HG02884 (cell line): ENCODE data around the gene DMAC2L.

Experiments used
- ATAC-seq: cut with Tn5 transposase; IDR thresholded peaks from one replicate; pipeline ENCODE4 v1.9.1; 2021; ENCODE audit warnings: mild to moderate bottlenecking, moderate library complexity; ENCODE audit not compliant: unreplicated experiment

DMAC2L gene

GRCh38 chr14:50321009-50321660 is 9.0 kb downstream of the DMAC2L start:
- peak; percentile 83 for ATAC-seq

- ATAC-seq, result no peak
These were observed 19.5 kb downstream of the DMAC2L start for GRCh38 chr14:50331596-50331995.

DNA sequence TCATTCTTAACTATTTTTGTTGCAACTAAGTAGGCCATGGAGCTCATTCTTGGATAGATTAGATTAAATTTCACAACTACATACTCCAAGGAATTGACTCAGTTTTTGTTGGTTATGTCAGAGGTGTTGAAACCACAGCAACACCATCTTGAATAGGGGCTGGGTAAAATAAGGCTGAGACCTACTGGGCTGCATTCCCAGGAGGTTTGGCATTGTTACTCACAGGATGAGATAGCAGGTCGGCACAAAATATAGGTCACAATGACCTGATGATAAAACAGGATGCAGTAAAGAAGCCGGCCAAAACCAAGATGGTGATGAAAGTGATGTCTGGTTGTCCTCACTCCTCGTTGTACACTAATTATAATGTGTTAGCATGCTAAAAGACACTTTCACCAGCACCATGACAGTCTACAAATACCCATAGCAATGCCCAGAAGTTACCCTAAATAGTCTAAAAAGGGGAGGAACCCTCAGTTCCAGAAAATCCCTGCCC is 20.9 kb downstream of the DMAC2L start:
- ATAC-seq, result no peak

DNA sequence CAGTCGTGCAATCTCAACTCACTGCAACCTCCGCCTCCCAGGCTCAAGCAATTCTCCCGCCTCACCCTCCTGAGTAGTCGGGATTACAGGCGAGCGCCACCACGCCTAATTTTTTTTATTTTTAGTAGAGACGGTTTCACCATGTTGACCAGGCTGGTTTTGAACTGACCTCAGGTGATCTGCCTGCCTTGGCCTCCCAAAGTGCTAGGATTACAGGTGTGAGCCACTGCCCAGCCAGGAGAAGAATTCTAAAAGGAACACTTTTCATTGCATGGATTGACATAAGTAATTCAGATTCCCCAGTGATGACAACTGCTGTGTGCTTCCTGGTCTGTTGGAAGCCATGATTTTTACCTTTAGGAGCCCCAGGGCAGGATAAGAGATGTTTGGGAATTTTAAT is 22.1 kb downstream of the DMAC2L start:
- no peak for ATAC-seq

GRCh38 chr14:50335389-50335788 is 23.3 kb downstream of the DMAC2L start:
- no peak for ATAC-seq

- no peak for ATAC-seq
These were observed 24.1 kb downstream of the DMAC2L start for GRCh38 chr14:50335989-50336824.

GRCh38 chr14:50338587-50338986 is 26.5 kb downstream of the DMAC2L start:
- ATAC-seq, result no peak

GRCh38 chr14:50339178-50339804 is 27.2 kb downstream of the DMAC2L start:
- ATAC-seq, result no peak

GRCh38 chr14:50340045-50340444 is 27.9 kb downstream of the DMAC2L start:
- no peak for ATAC-seq

DNA sequence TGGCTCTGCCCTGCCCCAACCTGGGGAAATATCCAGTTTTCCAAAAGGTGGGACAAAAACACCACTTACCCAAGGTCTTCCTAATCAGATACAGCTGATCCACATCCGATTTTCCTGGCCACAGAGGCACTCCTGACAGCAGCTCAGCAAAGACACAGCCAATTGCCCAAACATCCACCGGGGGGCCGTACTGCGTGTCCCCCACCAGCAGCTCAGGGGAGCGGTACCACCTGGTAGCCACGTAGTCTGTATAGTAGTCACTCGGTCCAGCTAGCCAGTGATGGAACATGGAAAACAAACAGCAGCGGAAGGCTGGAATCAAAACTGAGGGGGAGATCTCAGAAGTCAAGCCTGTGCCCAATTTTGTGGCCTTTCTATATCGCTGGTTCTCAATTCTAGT is 28.8 kb downstream of the DMAC2L start:
- ATAC-seq, result no peak

GRCh38 chr14:50342221-50343078 is 30.3 kb downstream of the DMAC2L start:
- no peak for ATAC-seq

- no peak for ATAC-seq
These were observed 31.3 kb downstream of the DMAC2L start for GRCh38 chr14:50343434-50343833.

GRCh38 chr14:50344116-50344775 is 32.1 kb downstream of the DMAC2L start:
- peak; percentile 96 for ATAC-seq

GRCh38 chr14:50344876-50345563 is 32.9 kb downstream of the DMAC2L start:
- no peak for ATAC-seq

DNA sequence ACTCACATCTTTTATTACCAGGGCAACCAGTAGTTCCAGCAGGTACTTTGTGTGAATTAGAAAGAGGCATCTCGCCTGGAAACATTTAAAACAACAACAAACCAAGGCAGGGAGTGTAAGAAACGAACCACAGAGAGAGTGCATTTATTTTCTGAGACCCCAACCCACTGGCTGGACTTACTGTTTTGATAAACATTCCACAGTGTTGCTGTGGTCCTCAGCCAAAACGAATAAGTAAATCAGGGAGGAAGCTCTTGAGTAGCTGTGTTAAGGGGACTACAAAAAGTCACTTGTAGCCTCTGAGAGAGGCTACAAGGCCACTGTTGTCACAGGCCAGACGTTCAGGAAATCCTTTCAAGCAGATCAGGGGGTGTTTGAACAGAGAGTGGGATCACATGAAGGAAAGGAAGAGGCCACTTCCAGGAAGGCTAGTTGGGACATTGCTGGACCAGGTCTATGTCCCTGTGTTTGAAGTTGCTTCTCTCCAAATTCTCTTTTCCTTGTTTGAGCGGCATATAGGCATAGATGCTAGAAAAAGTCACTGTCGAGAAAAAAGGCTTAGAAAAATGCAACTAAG is 33.8 kb downstream of the DMAC2L start:
- no peak for ATAC-seq

- ATAC-seq, result no peak
These were observed 35.4 kb downstream of the DMAC2L start for GRCh38 chr14:50347521-50347920.

- ATAC-seq, result no peak
These were observed 36.8 kb downstream of the DMAC2L start for GRCh38 chr14:50348933-50349332.

GRCh38 chr14:50350975-50351374 is 38.9 kb downstream of the DMAC2L start:
- ATAC-seq, result no peak

DNA sequence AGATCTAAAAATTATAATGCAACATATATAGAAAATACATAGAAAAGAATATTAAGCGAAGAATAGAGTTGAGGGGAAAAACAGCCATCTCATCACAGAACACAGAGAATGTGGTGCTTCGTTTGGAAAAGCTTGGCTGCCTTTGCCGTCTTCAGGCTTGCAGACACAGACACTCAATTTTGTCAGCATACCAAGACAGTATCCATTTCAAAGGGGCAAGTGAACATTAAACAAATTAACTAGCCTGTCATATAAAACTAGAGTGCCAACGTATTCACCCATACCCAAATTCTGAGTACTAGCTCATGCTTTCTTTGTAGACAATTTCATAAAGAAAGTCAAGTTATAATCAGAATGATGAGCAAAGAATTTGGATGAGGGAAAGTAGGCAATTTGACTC is 40.5 kb downstream of the DMAC2L start:
- ATAC-seq, result no peak
